Astrocyte (in vitro differentiated cells and primary cell): ENCODE measurements around the gene EPS8L3. TPM values are rescaled to one million over a fixed set of nuclear protein-coding genes. Genes with fewer than 3 reads are reported as not detected.

Source experiments
- DNase-seq: peaks from one replicate; pipeline ENCODE4 v3.0.0-alpha.2; 2010; ENCODE audit warnings: low read depth
- FAIRE-seq: peaks from 2 replicates; lab custom pipeline; 2011; peaks lifted over from hg19 to GRCh38; lab: Jason Lieb, UNC
- H2AFZ ChIP-seq: 2 replicates; pipeline ENCODE4 v1.6.0; 2012; ENCODE audit warnings: low read depth, low read length, inconsistent platforms
- H3K27ac ChIP-seq: 2 replicates; pipeline ENCODE4 v1.5.1; 2011; ENCODE audit warnings: low read depth, low read length, inconsistent platforms
- H3K27me3 ChIP-seq: 2 replicates; pipeline ENCODE4 v1.6.0; 2011; ENCODE audit warnings: low read length, inconsistent platforms; ENCODE audit not compliant: insufficient read depth
- H3K36me3 ChIP-seq: 2 replicates; pipeline ENCODE4 v1.5.1; 2011; ENCODE audit warnings: low read length, inconsistent platforms; ENCODE audit not compliant: insufficient read depth
- H3K4me1 ChIP-seq: 2 replicates; pipeline ENCODE4 v1.5.1; 2011; ENCODE audit warnings: low read length, inconsistent platforms; ENCODE audit not compliant: insufficient read depth
- H3K4me2 ChIP-seq: 2 replicates; pipeline ENCODE4 v1.6.0; 2012; ENCODE audit warnings: low read length, inconsistent platforms
- H3K4me3 ChIP-seq: 2 replicates; pipeline ENCODE4 v1.5.1; 2011; ENCODE audit warnings: low read depth, mild to moderate bottlenecking, low read length, inconsistent platforms; ENCODE audit not compliant: insufficient read depth
- H3K79me2 ChIP-seq: 2 replicates; pipeline ENCODE4 v1.6.0; 2012; ENCODE audit warnings: mild to moderate bottlenecking, low read length, inconsistent platforms; ENCODE audit not compliant: insufficient read depth
- H3K9ac ChIP-seq: 2 replicates; pipeline ENCODE4 v1.6.0; 2012; ENCODE audit warnings: mild to moderate bottlenecking, low read length, inconsistent platforms
- H3K9me3 ChIP-seq: 2 replicates; pipeline ENCODE4 v1.5.1; 2012; ENCODE audit warnings: low read depth, mild to moderate bottlenecking, low read length, inconsistent platforms; ENCODE audit not compliant: insufficient read depth
- H4K20me1 ChIP-seq: 2 replicates; pipeline ENCODE4 v1.6.0; 2012; ENCODE audit warnings: low read length, inconsistent platforms; ENCODE audit not compliant: insufficient read depth
- H3K27ac Mint-ChIP-seq: one replicate; pipeline ENCODE4 v1.8.0; 2021; ENCODE audit warnings: mild to moderate bottlenecking, mixed read lengths; ENCODE audit not compliant: unreplicated experiment
- H3K27me3 Mint-ChIP-seq: one replicate; pipeline ENCODE4 v1.8.0; 2021; ENCODE audit warnings: low read depth, mixed read lengths; ENCODE audit not compliant: unreplicated experiment
- H3K36me3 Mint-ChIP-seq: one replicate; pipeline ENCODE4 v1.8.0; 2021; ENCODE audit warnings: low read depth, mixed read lengths; ENCODE audit not compliant: unreplicated experiment
- H3K4me1 Mint-ChIP-seq: one replicate; pipeline ENCODE4 v1.8.0; 2021; ENCODE audit warnings: low read depth, mixed read lengths; ENCODE audit not compliant: unreplicated experiment
- H3K4me3 Mint-ChIP-seq: one replicate; pipeline ENCODE4 v1.8.0; 2021; ENCODE audit warnings: mild to moderate bottlenecking, moderate library complexity, mixed read lengths; ENCODE audit not compliant: unreplicated experiment
- H3K9me3 Mint-ChIP-seq: one replicate; pipeline ENCODE4 v1.8.0; 2021; ENCODE audit warnings: mild to moderate bottlenecking, mixed read lengths; ENCODE audit not compliant: unreplicated experiment
- EZH2 ChIP-seq: IDR thresholded peaks from 2 replicates; pipeline ENCODE4 v1.6.1; 2012; ENCODE audit warnings: mild to moderate bottlenecking, low read length, inconsistent platforms; ENCODE audit not compliant: insufficient read depth
- total RNA-seq: library from RNA; stranded (reverse); gene quantifications from 2 replicates; pipeline ENCODE4 v1.2.1, GENCODE V29; 2021
- TF ChIP-seq, protein P1 (sequence below): IDR thresholded peaks from 2 replicates; pipeline ENCODE4 v1.5.1; 2011; ENCODE audit warnings: low read depth, mild to moderate bottlenecking, inconsistent platforms, low read length, moderate library complexity; ENCODE audit not compliant: insufficient read depth

EPS8L3 gene
- total RNA-seq, 1 donor from 2014 or later = not detected

DNA sequence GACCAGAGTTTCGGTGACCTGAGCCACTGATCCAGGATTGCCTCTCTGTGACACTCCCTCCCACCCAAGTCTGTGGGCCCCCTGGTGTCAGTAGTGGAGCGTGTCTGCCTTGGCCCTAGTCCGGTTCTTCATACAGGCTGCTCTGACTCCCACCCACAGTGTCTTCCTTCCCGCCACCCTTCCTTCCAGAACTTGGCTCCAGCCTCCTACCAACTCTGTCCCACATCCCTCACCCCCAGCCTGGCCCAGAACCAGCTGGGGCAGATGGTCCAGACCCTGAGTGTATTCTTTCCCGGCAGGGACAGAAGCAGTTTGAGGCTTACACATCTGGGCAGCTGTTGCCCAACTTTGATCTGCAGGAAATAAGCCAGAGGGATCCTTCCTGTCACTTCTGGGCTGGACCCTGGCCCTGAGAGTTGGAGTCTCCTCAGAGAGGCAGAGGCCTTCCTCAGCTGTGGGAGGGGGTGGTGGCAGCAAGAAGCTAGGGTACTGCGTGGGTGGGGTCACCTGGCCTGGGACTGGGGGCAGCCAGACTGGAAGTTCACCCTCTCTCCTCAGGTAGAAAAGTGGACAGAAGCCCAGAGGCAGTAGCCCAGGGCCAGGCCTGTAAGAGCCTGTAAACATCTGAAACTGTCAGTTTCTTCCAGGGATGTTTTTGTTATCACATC, 43.1 kb upstream of the EPS8L3 start:
- H3K9ac ChIP-seq = no peak overlapping the region

DNA sequence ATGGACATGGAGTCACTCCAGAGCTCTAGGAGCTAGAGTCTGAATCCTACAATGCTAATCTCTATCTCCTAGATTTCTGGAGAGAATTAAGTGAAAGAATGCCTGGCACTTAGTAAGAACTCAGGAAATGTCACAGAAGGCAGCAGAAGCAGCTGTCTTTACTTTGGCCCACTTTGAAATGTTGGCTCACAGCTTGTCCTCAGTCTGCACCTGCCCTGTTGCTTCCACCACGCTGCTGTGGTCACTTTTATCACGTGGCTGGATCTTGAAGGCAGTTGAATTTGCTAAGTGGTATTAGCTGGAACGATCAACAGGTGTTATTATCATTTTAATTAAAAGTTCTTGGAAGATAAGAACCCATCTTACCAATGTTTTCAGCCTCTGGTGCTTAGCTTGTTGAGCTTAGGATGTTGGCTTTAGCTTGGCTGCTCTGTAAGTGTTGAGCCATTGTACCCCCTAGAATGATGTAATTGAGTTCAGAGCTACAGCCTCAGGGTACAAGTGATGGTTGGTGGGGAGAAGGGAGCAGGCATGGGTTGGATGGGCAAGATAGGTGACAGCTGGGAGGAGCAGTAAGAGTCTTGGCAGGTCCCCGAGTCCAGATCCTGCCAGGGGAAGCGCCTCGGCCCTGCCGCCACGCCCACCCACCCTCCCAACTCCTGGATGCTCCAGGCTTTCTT, 41.9 kb upstream of the EPS8L3 start:
- FAIRE-seq = no peak

More for the DNA sequence above, 43.1 kb upstream of the EPS8L3 start:
- no peak for DNase-seq
- no peaks in the 10 kb centered on the region for H3K36me3 Mint-ChIP-seq
- H3K27ac Mint-ChIP-seq = peak overlapping the region; percentile 53
- no peak for FAIRE-seq
- Histone ChIP-seq H3K4me3 (no peak overlapping the region), H3K9me3 (no peaks in the 10 kb centered on the region), H3K27me3 (no peaks in the 10 kb centered on the region), H3K4me1 (peaks cover 30% of the 10 kb centered on the region), H3K4me2 (no peak overlapping the region), H3K27ac (no peak overlapping the region), H2AFZ (no peak overlapping the region), H3K79me2 (no peaks in the 10 kb centered on the region), H3K36me3 (no peaks in the 10 kb centered on the region), H4K20me1 (no peaks in the 10 kb centered on the region)
- peaks cover 8% of the 10 kb centered on the region for H3K4me1 Mint-ChIP-seq
- peaks cover 12% of the 10 kb centered on the region for H3K27me3 Mint-ChIP-seq
- H3K4me3 Mint-ChIP-seq = no peak overlapping the region
- no peak for TF ChIP-seq EZH2
- TF ChIP-seq, protein P1, sequence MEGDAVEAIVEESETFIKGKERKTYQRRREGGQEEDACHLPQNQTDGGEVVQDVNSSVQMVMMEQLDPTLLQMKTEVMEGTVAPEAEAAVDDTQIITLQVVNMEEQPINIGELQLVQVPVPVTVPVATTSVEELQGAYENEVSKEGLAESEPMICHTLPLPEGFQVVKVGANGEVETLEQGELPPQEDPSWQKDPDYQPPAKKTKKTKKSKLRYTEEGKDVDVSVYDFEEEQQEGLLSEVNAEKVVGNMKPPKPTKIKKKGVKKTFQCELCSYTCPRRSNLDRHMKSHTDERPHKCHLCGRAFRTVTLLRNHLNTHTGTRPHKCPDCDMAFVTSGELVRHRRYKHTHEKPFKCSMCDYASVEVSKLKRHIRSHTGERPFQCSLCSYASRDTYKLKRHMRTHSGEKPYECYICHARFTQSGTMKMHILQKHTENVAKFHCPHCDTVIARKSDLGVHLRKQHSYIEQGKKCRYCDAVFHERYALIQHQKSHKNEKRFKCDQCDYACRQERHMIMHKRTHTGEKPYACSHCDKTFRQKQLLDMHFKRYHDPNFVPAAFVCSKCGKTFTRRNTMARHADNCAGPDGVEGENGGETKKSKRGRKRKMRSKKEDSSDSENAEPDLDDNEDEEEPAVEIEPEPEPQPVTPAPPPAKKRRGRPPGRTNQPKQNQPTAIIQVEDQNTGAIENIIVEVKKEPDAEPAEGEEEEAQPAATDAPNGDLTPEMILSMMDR = no peak
- no peaks in the 10 kb centered on the region for H3K9me3 Mint-ChIP-seq

More for the DNA sequence above, 41.9 kb upstream of the EPS8L3 start:
- H3K4me1 ChIP-seq = peaks cover 30% of the 10 kb centered on the region
- H2AFZ ChIP-seq = no peak overlapping the region
- Mint-ChIP-seq H3K27ac (no peak overlapping the region), H3K4me1 (peaks cover 8% of the 10 kb centered on the region), H3K9me3 (no peaks in the 10 kb centered on the region), H3K4me3 (no peak overlapping the region), H3K36me3 (no peaks in the 10 kb centered on the region), H3K27me3 (peaks cover 12% of the 10 kb centered on the region)
- no peaks in the 10 kb centered on the region for H3K9me3 ChIP-seq
- H3K79me2 ChIP-seq = no peaks in the 10 kb centered on the region
- H3K36me3 ChIP-seq = no peaks in the 10 kb centered on the region
- no peaks in the 10 kb centered on the region for H4K20me1 ChIP-seq
- no peaks in the 10 kb centered on the region for H3K27me3 ChIP-seq
- no peak overlapping the region for H3K4me3 ChIP-seq
- TF ChIP-seq, protein P1 = no peak
- TF ChIP-seq EZH2 = no peak
- H3K27ac ChIP-seq = no peak overlapping the region
- H3K4me2 ChIP-seq = no peak overlapping the region
- DNase-seq = no peak
- H3K9ac ChIP-seq = no peak overlapping the region
